Ascending aorta (tissue), 2 donors: ENCODE measurements around the gene REEP6. TPM values are rescaled to one million over a fixed set of nuclear protein-coding genes. Genes with fewer than 3 reads are reported as not detected.

Source experiments
- DNase-seq, 2 donors: peaks; one replicate each; pipeline ENCODE4 v3.0.0-alpha.2; 2019; ENCODE audit warnings: low spot score in 2 of 2
- H3K27ac ChIP-seq, 2 donors: fragments of 200-600 bp; sonication (generic); one replicate each; pipeline ENCODE4 v1.5.1; 2016 to 2017; ENCODE audit warnings: mild to moderate bottlenecking in 1 of 2
- H3K27me3 ChIP-seq: fragments of 200-600 bp; sonication (generic); one replicate; pipeline ENCODE4 v1.5.1; 2017
- H3K36me3 ChIP-seq, 2 donors: fragments of 200-600 bp; sonication (generic); one replicate each; pipeline ENCODE4 v1.5.1; 2016
- H3K4me1 ChIP-seq, 2 donors: fragments of 200-600 bp; sonication (generic); one replicate each; pipeline ENCODE4 v1.5.1; 2016 to 2017; ENCODE audit warnings: mild to moderate bottlenecking in 1 of 2
- H3K4me3 ChIP-seq, 2 donors: fragments of 200-600 bp; sonication (generic); one replicate each; pipeline ENCODE4 v1.5.1; 2016 to 2017; ENCODE audit warnings: mild to moderate bottlenecking in 1 of 2
- H3K9me3 ChIP-seq, 2 donors: fragments of 200-600 bp; sonication (generic); one replicate each; pipeline ENCODE4 v1.5.1; 2016
- CTCF ChIP-seq, 3 experiments: fragments of 200-600 bp in 2 of 3; fragments of 450-650 bp in 1 of 3; sonication (generic) in 2 of 3; IDR thresholded peaks; one replicate each; pipeline ENCODE4 v1.5.1; 2016 to 2019; ENCODE audit warnings: antibody characterized with exemption in 3 of 3, mild to moderate bottlenecking in 1 of 3, moderate library complexity in 1 of 3
- intact Hi-C: fragments of 100-400 bp; cut with DNase I; formaldehyde crosslinking; loops from one replicate; pipeline ENCODE4 v1.15.1; 2023
- total RNA-seq: library from RNA; depleted of rRNA; stranded (reverse); fragments of >200 nt; gene quantifications from one replicate; pipeline ENCODE4 v1.1.0, GENCODE V29; 2016

The REEP6 gene
- total RNA-seq, result 3.2 TPM

GRCh38 chr19:1491114-1491848 is at the start of gene REEP6:
REEP6 (plus strand) TSS chr19:1491181; CDS start chr19:1491270, 89 bp downstream.
- intact Hi-C loops, result loop anchor here (2.0 to 5.0 kb wide), 2 partner anchors 52 to 214 kb away; partner anchors contain the start of genes FAM174C and RPS15
- H3K9me3 ChIP-seq, result no peaks in the 10 kb centered on the region
- H3K36me3 ChIP-seq, result no peaks in the 10 kb centered on the region
- no peaks in the 10 kb centered on the region for H3K27me3 ChIP-seq
- H3K27ac ChIP-seq, result peak within 1 kb of the TSS; percentile 22 to 67
- no peak for TF ChIP-seq CTCF (IDR thresholded peaks at IDR 0.05)
- peaks cover 8 to 14% of the 10 kb centered on the region in 2 donors for H3K4me1 ChIP-seq
- peak within 1 kb of the TSS; percentile 64 to 82 for H3K4me3 ChIP-seq
- DNase-seq, result no peak

GRCh38 chr19:1441677-1442438 is 49.1 kb upstream of the REEP6 start:
- intact Hi-C loops, result no loop called here

GRCh38 chr19:1445185-1445931 is 45.6 kb upstream of the REEP6 start:
- DNase-seq, result peak in 1 of 2 donors; percentile 76
- peaks cover 11 to 17% of the 10 kb centered on the region in 2 donors for H3K4me1 ChIP-seq
- H3K27me3 ChIP-seq, result peaks cover 33% of the 10 kb centered on the region
- no peaks in the 10 kb centered on the region for H3K9me3 ChIP-seq
- H3K36me3 ChIP-seq, result peaks cover 11 to 25% of the 10 kb centered on the region in 2 donors
- no peak overlapping the region for H3K27ac ChIP-seq
- TF ChIP-seq CTCF (IDR thresholded peaks at IDR 0.05), result peak; percentile 71 to 87 (median 80)
- intact Hi-C loops, result no loop called here
- H3K4me3 ChIP-seq, result peak overlapping the region; percentile 33 to 40

More at GRCh38 chr19:1441677-1442438, 49.1 kb upstream of the REEP6 start:
- no peak for TF ChIP-seq CTCF (IDR thresholded peaks at IDR 0.05)
- Histone ChIP-seq H3K4me1 (peaks cover 19 to 29% of the 10 kb centered on the region in 2 donors), H3K9me3 (no peaks in the 10 kb centered on the region), H3K36me3 (peaks cover 20 to 37% of the 10 kb centered on the region in 2 donors), H3K4me3 (no peak overlapping the region), H3K27ac (no peak overlapping the region), H3K27me3 (peaks cover 15% of the 10 kb centered on the region)
- DNase-seq, result no peak

GRCh38 chr19:1445932-1446712 is 44.9 kb upstream of the REEP6 start:
- DNase-seq, result no peak
- intact Hi-C loops, result no loop called here
- no peak overlapping the region for H3K27ac ChIP-seq
- peaks cover 3 to 17% of the 10 kb centered on the region in 2 donors for H3K36me3 ChIP-seq
- TF ChIP-seq CTCF (IDR thresholded peaks at IDR 0.05), result no peak
- H3K4me3 ChIP-seq, result peak overlapping the region; percentile 33 to 39
- H3K9me3 ChIP-seq, result no peaks in the 10 kb centered on the region
- peaks cover 11 to 14% of the 10 kb centered on the region in 2 donors for H3K4me1 ChIP-seq
- peaks cover 41% of the 10 kb centered on the region for H3K27me3 ChIP-seq
